Ascending aorta (tissue), 2 donors: ENCODE results near the gene BMPR1A. TPM values are rescaled to one million over a fixed set of nuclear protein-coding genes. Genes with fewer than 3 reads are reported as not detected.

Source experiments
- DNase-seq, 2 donors: peaks; one replicate each; pipeline ENCODE4 v3.0.0-alpha.2; 2019; ENCODE audit warnings: low spot score in 2 of 2
- H3K27ac ChIP-seq, 2 donors: fragments of 200-600 bp; sonication (generic); one replicate each; pipeline ENCODE4 v1.5.1; 2016 to 2017; ENCODE audit warnings: mild to moderate bottlenecking in 1 of 2
- H3K27me3 ChIP-seq: fragments of 200-600 bp; sonication (generic); one replicate; pipeline ENCODE4 v1.5.1; 2017
- H3K36me3 ChIP-seq, 2 donors: fragments of 200-600 bp; sonication (generic); one replicate each; pipeline ENCODE4 v1.5.1; 2016
- H3K4me1 ChIP-seq, 2 donors: fragments of 200-600 bp; sonication (generic); one replicate each; pipeline ENCODE4 v1.5.1; 2016 to 2017; ENCODE audit warnings: mild to moderate bottlenecking in 1 of 2
- H3K4me3 ChIP-seq, 2 donors: fragments of 200-600 bp; sonication (generic); one replicate each; pipeline ENCODE4 v1.5.1; 2016 to 2017; ENCODE audit warnings: mild to moderate bottlenecking in 1 of 2
- H3K9me3 ChIP-seq, 2 donors: fragments of 200-600 bp; sonication (generic); one replicate each; pipeline ENCODE4 v1.5.1; 2016
- CTCF ChIP-seq, 3 experiments: fragments of 200-600 bp in 2 of 3; fragments of 450-650 bp in 1 of 3; sonication (generic) in 2 of 3; IDR thresholded peaks; one replicate each; pipeline ENCODE4 v1.5.1; 2016 to 2019; ENCODE audit warnings: antibody characterized with exemption in 3 of 3, mild to moderate bottlenecking in 1 of 3, moderate library complexity in 1 of 3
- intact Hi-C: fragments of 100-400 bp; cut with DNase I; formaldehyde crosslinking; loops from one replicate; pipeline ENCODE4 v1.15.1; 2023
- total RNA-seq: library from RNA; depleted of rRNA; stranded (reverse); fragments of >200 nt; gene quantifications from one replicate; pipeline ENCODE4 v1.1.0, GENCODE V29; 2016

The BMPR1A gene
- total RNA-seq, 1 donor from 2014 or later: 12.9 TPM

GRCh38 chr10:86970162-86970981 is 214.0 kb downstream of the BMPR1A start:
- peak in 1 of 2 donors; percentile 93 for DNase-seq
- Histone ChIP-seq H3K9me3 (no peaks in the 10 kb centered on the region), H3K4me3 (peak overlapping the region; percentile 68 to 79), H3K4me1 (peaks cover 16 to 39% of the 10 kb centered on the region in 2 donors), H3K27ac (peak overlapping the region; percentile 99 to 100), H3K27me3 (no peaks in the 10 kb centered on the region), H3K36me3 (no peaks in the 10 kb centered on the region)
- intact Hi-C loops: loop anchor here (1.0 kb wide), 1 partner anchor 125 kb away; the partner anchor contains the start of gene SHLD2
- TF ChIP-seq CTCF (IDR thresholded peaks at IDR 0.05): no peak

DNA sequence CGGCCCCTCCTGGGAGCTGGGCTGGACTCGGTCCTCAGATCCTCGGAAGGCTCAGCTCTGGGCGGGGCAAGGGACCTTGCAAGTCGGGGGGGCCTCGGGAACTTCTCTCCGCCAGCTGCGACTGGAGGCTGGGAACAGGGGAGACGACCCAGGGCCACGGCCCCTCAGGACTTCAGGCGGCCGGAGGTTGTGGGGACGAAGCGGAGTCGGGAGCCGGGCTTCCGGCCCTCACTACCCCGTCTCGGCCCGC is 214.5 kb downstream of the BMPR1A start:
- H3K9me3 ChIP-seq: no peaks in the 10 kb centered on the region
- no peaks in the 10 kb centered on the region for H3K27me3 ChIP-seq
- TF ChIP-seq CTCF (IDR thresholded peaks at IDR 0.05): no peak
- DNase-seq: no peak
- H3K27ac ChIP-seq: peak overlapping the region; percentile 99 to 100
- intact Hi-C loops: loop anchor here (1.0 kb wide), 1 partner anchor 124 kb away; the partner anchor contains the start of gene SHLD2
- H3K4me3 ChIP-seq: peak overlapping the region; percentile 68 to 79
- H3K36me3 ChIP-seq: no peaks in the 10 kb centered on the region
- H3K4me1 ChIP-seq: peaks cover 16 to 34% of the 10 kb centered on the region in 2 donors

- Histone ChIP-seq H3K27me3 (no peaks in the 10 kb centered on the region), H3K36me3 (no peaks in the 10 kb centered on the region), H3K27ac (peak overlapping the region; percentile 99 to 100), H3K4me3 (peak overlapping the region; percentile 68 to 79), H3K9me3 (no peaks in the 10 kb centered on the region), H3K4me1 (peaks cover 16 to 29% of the 10 kb centered on the region in 2 donors)
- intact Hi-C loops: no loop called here
- DNase-seq: peak; percentile 74 to 96
- peak in 2 of 3 experiments; percentile 12 to 39 for TF ChIP-seq CTCF (IDR thresholded peaks at IDR 0.05)
Observed at GRCh38 chr10:86971232-86971991, 215.0 kb downstream of the BMPR1A start.

DNA sequence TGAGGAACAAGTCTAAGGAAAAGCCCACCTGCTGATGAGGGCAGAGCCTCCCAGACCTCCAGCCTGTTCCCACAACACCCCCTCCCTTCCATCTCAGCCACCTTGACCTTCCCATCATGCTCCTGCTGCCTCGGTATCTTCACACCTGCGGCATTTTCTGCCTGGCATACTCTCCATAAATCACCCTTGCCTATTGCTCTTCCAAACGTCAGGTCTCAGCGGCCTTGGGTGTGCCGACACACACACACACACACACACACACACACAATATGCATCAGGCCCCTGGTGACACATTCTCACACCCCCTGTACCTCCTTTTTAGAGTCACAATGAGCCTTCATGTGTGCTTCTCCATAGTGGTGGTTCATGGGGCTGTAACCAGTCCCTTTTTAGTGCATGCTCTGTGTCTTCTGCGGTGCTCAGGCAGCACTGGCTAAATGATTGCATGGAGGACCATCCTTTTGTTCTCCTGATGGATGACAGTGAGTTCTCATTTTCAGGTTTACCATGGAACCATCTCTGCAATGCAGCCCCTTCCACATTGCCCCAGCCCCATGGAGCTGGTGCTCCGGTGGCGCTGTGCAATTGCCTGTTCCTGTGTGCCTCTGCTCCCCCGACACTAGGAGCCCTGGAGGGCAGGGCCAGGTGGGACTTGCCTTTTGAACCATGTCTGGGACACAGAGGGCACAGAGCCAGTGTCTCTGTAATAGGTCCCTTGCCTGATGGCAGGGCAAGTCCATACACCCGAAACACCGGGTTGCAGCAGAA is 216.4 kb downstream of the BMPR1A start:
- TF ChIP-seq CTCF (IDR thresholded peaks at IDR 0.05): no peak
- Histone ChIP-seq H3K4me1 (peaks cover 6 to 17% of the 10 kb centered on the region in 2 donors), H3K27me3 (no peaks in the 10 kb centered on the region), H3K36me3 (no peaks in the 10 kb centered on the region), H3K4me3 (no peak overlapping the region), H3K9me3 (no peaks in the 10 kb centered on the region), H3K27ac (peak overlapping the region; percentile 99 to 100)
- DNase-seq: peak in 1 of 2 donors; percentile 68
- intact Hi-C loops: no loop called here

- Histone ChIP-seq H3K9me3 (no peaks in the 10 kb centered on the region), H3K4me1 (peaks cover 6 to 17% of the 10 kb centered on the region in 2 donors), H3K36me3 (no peaks in the 10 kb centered on the region), H3K27me3 (no peaks in the 10 kb centered on the region), H3K27ac (peak overlapping the region; percentile 11 to 22), H3K4me3 (no peak overlapping the region)
- intact Hi-C loops: no loop called here
- no peak for DNase-seq
- TF ChIP-seq CTCF (IDR thresholded peaks at IDR 0.05): no peak
Observed at GRCh38 chr10:86974484-86974883, 218.1 kb downstream of the BMPR1A start.
